ENCODE data around the gene R3HCC1L.

The R3HCC1L gene

GRCh38 chr10:98285416-98285815, 151.0 kb downstream of the R3HCC1L start:
- no peak for TF ChIP-seq MYC (IDR thresholded peaks at IDR 0.05; ENCODE audit: low read depth, low read length)
- TF ChIP-seq POLR2A (IDR thresholded peaks at IDR 0.05; ENCODE audit: extremely low read depth, insufficient read length): no peak
- TF ChIP-seq, protein P1, sequence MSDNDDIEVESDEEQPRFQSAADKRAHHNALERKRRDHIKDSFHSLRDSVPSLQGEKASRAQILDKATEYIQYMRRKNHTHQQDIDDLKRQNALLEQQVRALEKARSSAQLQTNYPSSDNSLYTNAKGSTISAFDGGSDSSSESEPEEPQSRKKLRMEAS (IDR thresholded peaks at IDR 0.05; ENCODE audit: low read depth, low read length): no peak
- TF ChIP-seq, protein P2, sequence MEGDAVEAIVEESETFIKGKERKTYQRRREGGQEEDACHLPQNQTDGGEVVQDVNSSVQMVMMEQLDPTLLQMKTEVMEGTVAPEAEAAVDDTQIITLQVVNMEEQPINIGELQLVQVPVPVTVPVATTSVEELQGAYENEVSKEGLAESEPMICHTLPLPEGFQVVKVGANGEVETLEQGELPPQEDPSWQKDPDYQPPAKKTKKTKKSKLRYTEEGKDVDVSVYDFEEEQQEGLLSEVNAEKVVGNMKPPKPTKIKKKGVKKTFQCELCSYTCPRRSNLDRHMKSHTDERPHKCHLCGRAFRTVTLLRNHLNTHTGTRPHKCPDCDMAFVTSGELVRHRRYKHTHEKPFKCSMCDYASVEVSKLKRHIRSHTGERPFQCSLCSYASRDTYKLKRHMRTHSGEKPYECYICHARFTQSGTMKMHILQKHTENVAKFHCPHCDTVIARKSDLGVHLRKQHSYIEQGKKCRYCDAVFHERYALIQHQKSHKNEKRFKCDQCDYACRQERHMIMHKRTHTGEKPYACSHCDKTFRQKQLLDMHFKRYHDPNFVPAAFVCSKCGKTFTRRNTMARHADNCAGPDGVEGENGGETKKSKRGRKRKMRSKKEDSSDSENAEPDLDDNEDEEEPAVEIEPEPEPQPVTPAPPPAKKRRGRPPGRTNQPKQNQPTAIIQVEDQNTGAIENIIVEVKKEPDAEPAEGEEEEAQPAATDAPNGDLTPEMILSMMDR (IDR thresholded peaks at IDR 0.05; ENCODE audit: low read depth, low read length): no peak

GRCh38 chr10:98286419-98286818, 152.0 kb downstream of the R3HCC1L start:
- no peak overlapping the region for H3K4me3 ChIP-seq (ENCODE audit: low read depth, low read length)
- no peak for TF ChIP-seq POLR2A (IDR thresholded peaks at IDR 0.05; ENCODE audit: extremely low read depth, insufficient read length)
- TF ChIP-seq MYC (IDR thresholded peaks at IDR 0.05; ENCODE audit: low read depth, low read length): no peak
- TF ChIP-seq, protein P2 (IDR thresholded peaks at IDR 0.05; ENCODE audit: low read depth, low read length): no peak
- TF ChIP-seq, protein P1 (IDR thresholded peaks at IDR 0.05; ENCODE audit: low read depth, low read length): no peak
- no peak for DNase-seq (ENCODE audit: low read depth)

More at GRCh38 chr10:98285416-98285815, 151.0 kb downstream of the R3HCC1L start:
- DNase-seq (ENCODE audit: low read depth): no peak
- no peak overlapping the region for H3K4me3 ChIP-seq (ENCODE audit: low read depth, low read length)

DNA sequence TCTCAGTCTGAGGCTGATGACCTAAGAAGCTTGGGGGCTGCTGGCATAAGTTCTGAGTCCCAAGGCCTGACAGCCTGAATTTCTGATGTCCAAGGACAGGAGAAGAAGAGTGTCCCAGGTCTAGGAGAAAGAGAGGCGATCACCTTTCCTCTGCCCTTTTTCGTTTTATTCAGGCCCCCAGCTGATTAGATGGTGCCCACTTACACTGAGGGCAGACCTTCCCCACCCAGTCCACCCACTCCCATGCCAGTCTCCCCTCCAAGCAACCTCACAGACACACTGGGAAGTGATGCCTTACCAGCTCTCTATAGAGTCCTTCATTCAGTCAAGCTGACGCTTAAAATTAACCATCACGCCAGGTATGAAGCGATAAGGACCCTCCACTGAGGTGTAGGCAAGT, 152.9 kb downstream of the R3HCC1L start:
- TF ChIP-seq POLR2A (IDR thresholded peaks at IDR 0.05; ENCODE audit: extremely low read depth, insufficient read length): no peak
- TF ChIP-seq MYC (IDR thresholded peaks at IDR 0.05; ENCODE audit: low read depth, low read length): no peak
- TF ChIP-seq, protein P2 (IDR thresholded peaks at IDR 0.05; ENCODE audit: low read depth, low read length): no peak
- TF ChIP-seq, protein P1 (IDR thresholded peaks at IDR 0.05; ENCODE audit: low read depth, low read length): no peak
- DNase-seq (ENCODE audit: low read depth): no peak
- H3K4me3 ChIP-seq (ENCODE audit: low read depth, low read length): no peak overlapping the region

GRCh38 chr10:98289802-98290209, 155.3 kb downstream of the R3HCC1L start:
- no peak for DNase-seq (ENCODE audit: low read depth)
- TF ChIP-seq MYC (IDR thresholded peaks at IDR 0.05; ENCODE audit: low read depth, low read length) (no peak), POLR2A (IDR thresholded peaks at IDR 0.05; ENCODE audit: extremely low read depth, insufficient read length) (no peak)
- TF ChIP-seq, protein P2 (IDR thresholded peaks at IDR 0.05; ENCODE audit: low read depth, low read length): no peak
- TF ChIP-seq, protein P1 (IDR thresholded peaks at IDR 0.05; ENCODE audit: low read depth, low read length): no peak
- H3K4me3 ChIP-seq (ENCODE audit: low read depth, low read length): no peak overlapping the region

- no peak overlapping the region for H3K4me3 ChIP-seq (ENCODE audit: low read depth, low read length)
- no peak for DNase-seq (ENCODE audit: low read depth)
- TF ChIP-seq, protein P2 (IDR thresholded peaks at IDR 0.05; ENCODE audit: low read depth, low read length): no peak
- no peak for TF ChIP-seq MYC (IDR thresholded peaks at IDR 0.05; ENCODE audit: low read depth, low read length)
- TF ChIP-seq, protein P1 (IDR thresholded peaks at IDR 0.05; ENCODE audit: low read depth, low read length): no peak
- no peak for TF ChIP-seq POLR2A (IDR thresholded peaks at IDR 0.05; ENCODE audit: extremely low read depth, insufficient read length)
Measured at GRCh38 chr10:98292971-98293370, 158.5 kb downstream of the R3HCC1L start.

All from NB4 (cell line).